Measurements from ENCODE around the gene VPS29. TPM values are rescaled to one million over a fixed set of nuclear protein-coding genes. Genes with fewer than 3 reads are reported as not detected.
A peak's percentile ranks its signal among the peaks of the same experiment; 100 is the strongest.
"Not testable (repeated sequence)": the region's sequence is repeated elsewhere in the genome, so short reads cannot be mapped to it uniquely, and the experiment has no call there.

The VPS29 gene
- total RNA-seq, 1 experiment from 2014 or later: 95.7 TPM

- ATAC-seq: no peak
- Histone ChIP-seq H3K4me1 (ENCODE audit: control insufficient read depth in 1 of 2, insufficient read depth in 2 of 2, low read length in 2 of 2) (peaks cover 12 to 25% of the 10 kb centered on the region in 2 experiments), H3K9ac (ENCODE audit: low read length) (peak overlapping the region; percentile 80), H3K27me3 (ENCODE audit: insufficient read depth, low read length) (no peaks in the 10 kb centered on the region), H4K20me1 (ENCODE audit: insufficient read depth) (no peaks in the 10 kb centered on the region), H3K4me3 (replicated peaks in 1 of 2; ENCODE audit: low read depth in 1 of 2, low read length in 2 of 2) (peak overlapping the region; percentile 85 to 86), H2AFZ (ENCODE audit: low read depth, low read length, poor library complexity, severe bottlenecking) (no peak overlapping the region), H3K27ac (ENCODE audit: low read depth, low read length) (no peak overlapping the region), H3K36me3 (ENCODE audit: control insufficient read depth in 1 of 2, insufficient read depth in 2 of 2, low read length in 2 of 2) (peaks cover 5 to 20% of the 10 kb centered on the region in 2 experiments; a peak in 2 of 4 replicates), H3K9me2 (ENCODE audit: insufficient read depth) (no peaks in the 10 kb centered on the region), H3K4me2 (ENCODE audit: low read length) (peak overlapping the region; percentile 83), H3K9me3 (ENCODE audit: control insufficient read depth in 1 of 2, insufficient read depth in 1 of 2, low read depth in 1 of 2, low read length in 2 of 2) (no peaks in the 10 kb centered on the region), H3K79me2 (ENCODE audit: insufficient read depth, low read length) (peaks cover 28% of the 10 kb centered on the region)
- no TSS peak for BruUV-seq (replicated peaks)
- intact Hi-C loops (cut with micrococcal nuclease): no loop called here
- TF ChIP-seq JUND (IDR thresholded peaks at IDR 0.05): no peak
- no peak for TF ChIP-seq CBX3 (IDR thresholded peaks at IDR 0.05; ENCODE audit: low read depth)
- no peak for DNase-seq (ENCODE audit: low read depth, low spot score)
- POLR2A ChIA-PET: no interaction called here
- CTCF ChIA-PET: interaction anchor here (3.1 kb wide), 1 partner anchor 135 kb away, joined by 57 read pairs; no protein-coding TSS in a partner anchor
- RAD21 ChIA-PET (ENCODE audit: low non-redundant PET in 1 of 2, low total read pairs in 2 of 2, uncharacterized antibody in 2 of 2, unreplicated experiment in 2 of 2): interaction anchor here in 1 of 2 experiments (1.3 kb wide), 1 partner anchor 17 kb away, joined by 4 read pairs; the partner anchor contains the start of gene ARPC3
Measured at GRCh38 chr12:110466791-110467190, 35.1 kb downstream of the VPS29 start.

GRCh38 chr12:110465765-110466164, 36.1 kb downstream of the VPS29 start:
- H3K27me3 ChIP-seq (ENCODE audit: insufficient read depth, low read length); intact Hi-C loops (cut with micrococcal nuclease); H3K9ac ChIP-seq (ENCODE audit: low read length); DNase-seq (ENCODE audit: low read depth, low spot score); H3K4me2 ChIP-seq (ENCODE audit: low read length); H2AFZ ChIP-seq (ENCODE audit: low read depth, low read length, poor library complexity, severe bottlenecking); H4K20me1 ChIP-seq (ENCODE audit: insufficient read depth); H3K27ac ChIP-seq (ENCODE audit: low read depth, low read length); H3K9me2 ChIP-seq (ENCODE audit: insufficient read depth); H3K9me3 ChIP-seq (ENCODE audit: control insufficient read depth in 1 of 2, insufficient read depth in 1 of 2, low read depth in 1 of 2, low read length in 2 of 2); H3K4me3 ChIP-seq (replicated peaks in 1 of 2; ENCODE audit: low read depth in 1 of 2, low read length in 2 of 2); BruUV-seq (replicated peaks); POLR2A ChIA-PET; RAD21 ChIA-PET (ENCODE audit: low non-redundant PET in 1 of 2, low total read pairs in 2 of 2, uncharacterized antibody in 2 of 2, unreplicated experiment in 2 of 2); ATAC-seq; CTCF ChIA-PET: not testable (repeated sequence)
- Histone ChIP-seq H3K36me3 (ENCODE audit: control insufficient read depth in 1 of 2, insufficient read depth in 2 of 2, low read length in 2 of 2) (peaks cover 5 to 20% of the 10 kb centered on the region in 2 experiments; a peak in 2 of 4 replicates), H3K4me1 (ENCODE audit: control insufficient read depth in 1 of 2, insufficient read depth in 2 of 2, low read length in 2 of 2) (peaks cover 12 to 25% of the 10 kb centered on the region in 2 experiments), H3K79me2 (ENCODE audit: insufficient read depth, low read length) (peaks cover 33% of the 10 kb centered on the region)

DNA sequence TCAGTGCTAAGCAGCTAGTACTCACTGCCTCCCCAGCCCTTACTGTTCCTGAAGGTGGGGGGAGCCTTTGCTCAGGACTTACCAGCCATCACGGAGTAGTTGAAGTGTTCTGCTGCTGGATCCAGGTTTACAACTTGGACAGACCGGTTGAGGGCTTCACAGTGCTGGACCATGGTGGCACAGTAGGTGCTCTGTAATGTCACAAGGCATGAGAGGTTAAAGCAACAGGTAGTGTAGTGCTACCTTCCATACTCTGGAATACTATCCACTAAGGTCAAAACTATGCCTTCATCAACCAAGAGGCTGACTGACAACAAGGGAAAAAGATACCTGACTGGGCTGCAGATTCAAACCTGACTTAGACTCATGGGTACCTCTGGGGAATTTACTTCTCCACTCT, 36.9 kb downstream of the VPS29 start:
- no peak for DNase-seq (ENCODE audit: low read depth, low spot score)
- ChIA-PET CTCF (no interaction called here), POLR2A (no interaction called here), RAD21 (ENCODE audit: low non-redundant PET in 1 of 2, low total read pairs in 2 of 2, uncharacterized antibody in 2 of 2, unreplicated experiment in 2 of 2) (no interaction called here)
- no peak for TF ChIP-seq JUND (IDR thresholded peaks at IDR 0.05)
- no peak for TF ChIP-seq EZH2phosphoT487 (IDR thresholded peaks at IDR 0.05; ENCODE audit: borderline replicate concordance)
- no peak for TF ChIP-seq MAX (IDR thresholded peaks at IDR 0.05)
- TF ChIP-seq ZFX (IDR thresholded peaks at IDR 0.05): no peak
- no peak for TF ChIP-seq SRF (IDR thresholded peaks at IDR 0.05; ENCODE audit: low read depth)
- TF ChIP-seq FOSL1 (IDR thresholded peaks at IDR 0.05; ENCODE audit: low read depth): no peak
- no peak for TF ChIP-seq SIN3A (IDR thresholded peaks at IDR 0.05; ENCODE audit: low read depth)
- Histone ChIP-seq H3K27ac (ENCODE audit: low read depth, low read length) (no peak overlapping the region), H3K9me2 (ENCODE audit: insufficient read depth) (no peaks in the 10 kb centered on the region), H3K9me3 (ENCODE audit: control insufficient read depth in 1 of 2, insufficient read depth in 1 of 2, low read depth in 1 of 2, low read length in 2 of 2) (no peaks in the 10 kb centered on the region), H3K4me3 (replicated peaks in 1 of 2; ENCODE audit: low read depth in 1 of 2, low read length in 2 of 2) (no peak overlapping the region), H4K20me1 (ENCODE audit: insufficient read depth) (no peaks in the 10 kb centered on the region), H3K79me2 (ENCODE audit: insufficient read depth, low read length) (peaks cover 36% of the 10 kb centered on the region), H2AFZ (ENCODE audit: low read depth, low read length, poor library complexity, severe bottlenecking) (no peak overlapping the region), H3K4me1 (ENCODE audit: control insufficient read depth in 1 of 2, insufficient read depth in 2 of 2, low read length in 2 of 2) (peaks cover 12 to 25% of the 10 kb centered on the region in 2 experiments), H3K36me3 (ENCODE audit: control insufficient read depth in 1 of 2, insufficient read depth in 2 of 2, low read length in 2 of 2) (peaks cover 7 to 20% of the 10 kb centered on the region in 2 experiments; a peak in 2 of 4 replicates), H3K4me2 (ENCODE audit: low read length) (no peak overlapping the region), H3K9ac (ENCODE audit: low read length) (no peak overlapping the region), H3K27me3 (ENCODE audit: insufficient read depth, low read length) (no peaks in the 10 kb centered on the region)
- intact Hi-C loops (cut with micrococcal nuclease): no loop called here
- no peak for ATAC-seq
- no TSS peak for BruUV-seq (replicated peaks)

- DNase-seq (ENCODE audit: low read depth, low spot score); ATAC-seq; H4K20me1 ChIP-seq (ENCODE audit: insufficient read depth); H3K9me3 ChIP-seq (ENCODE audit: control insufficient read depth in 1 of 2, insufficient read depth in 1 of 2, low read depth in 1 of 2, low read length in 2 of 2); POLR2A ChIA-PET; H3K27ac ChIP-seq (ENCODE audit: low read depth, low read length); H3K9ac ChIP-seq (ENCODE audit: low read length); BruUV-seq (replicated peaks); H2AFZ ChIP-seq (ENCODE audit: low read depth, low read length, poor library complexity, severe bottlenecking); H3K27me3 ChIP-seq (ENCODE audit: insufficient read depth, low read length); H3K4me3 ChIP-seq (replicated peaks in 1 of 2; ENCODE audit: low read depth in 1 of 2, low read length in 2 of 2); H3K4me1 ChIP-seq (ENCODE audit: control insufficient read depth in 1 of 2, insufficient read depth in 2 of 2, low read length in 2 of 2); intact Hi-C loops (cut with micrococcal nuclease); H3K9me2 ChIP-seq (ENCODE audit: insufficient read depth); RAD21 ChIA-PET (ENCODE audit: low non-redundant PET in 1 of 2, low total read pairs in 2 of 2, uncharacterized antibody in 2 of 2, unreplicated experiment in 2 of 2); H3K4me2 ChIP-seq (ENCODE audit: low read length): not testable (repeated sequence)
- Histone ChIP-seq H3K79me2 (ENCODE audit: insufficient read depth, low read length) (peaks cover 19% of the 10 kb centered on the region), H3K36me3 (ENCODE audit: control insufficient read depth in 1 of 2, insufficient read depth in 2 of 2, low read length in 2 of 2) (peaks cover 11 to 24% of the 10 kb centered on the region in 2 experiments; a peak in 2 of 4 replicates)
- CTCF ChIA-PET: interaction anchor here (1.0 kb wide), 1 partner anchor 11 kb away, joined by 3 read pairs; the partner anchor contains the start of gene ARPC3
Measured at GRCh38 chr12:110461189-110461588, 40.7 kb downstream of the VPS29 start.

All from HCT116 (cell line).